Astrocyte (in vitro differentiated cells and primary cell): Measurements from ENCODE around the gene CDH1. TPM values are rescaled to one million over a fixed set of nuclear protein-coding genes. Genes with fewer than 3 reads are reported as not detected.
A peak's percentile ranks its signal among the peaks of the same experiment; 100 is the strongest.

Experiments used
- DNase-seq: peaks from one replicate; pipeline ENCODE4 v3.0.0-alpha.2; 2010; ENCODE audit warnings: low read depth
- FAIRE-seq: peaks from 2 replicates; lab custom pipeline; 2011; peaks lifted over from hg19 to GRCh38; lab: Jason Lieb, UNC
- H2AFZ ChIP-seq: 2 replicates; pipeline ENCODE4 v1.6.0; 2012; ENCODE audit warnings: low read depth, low read length, inconsistent platforms
- H3K27ac ChIP-seq: 2 replicates; pipeline ENCODE4 v1.5.1; 2011; ENCODE audit warnings: low read depth, low read length, inconsistent platforms
- H3K27me3 ChIP-seq: 2 replicates; pipeline ENCODE4 v1.6.0; 2011; ENCODE audit warnings: low read length, inconsistent platforms; ENCODE audit not compliant: insufficient read depth
- H3K36me3 ChIP-seq: 2 replicates; pipeline ENCODE4 v1.5.1; 2011; ENCODE audit warnings: low read length, inconsistent platforms; ENCODE audit not compliant: insufficient read depth
- H3K4me1 ChIP-seq: 2 replicates; pipeline ENCODE4 v1.5.1; 2011; ENCODE audit warnings: low read length, inconsistent platforms; ENCODE audit not compliant: insufficient read depth
- H3K4me2 ChIP-seq: 2 replicates; pipeline ENCODE4 v1.6.0; 2012; ENCODE audit warnings: low read length, inconsistent platforms
- H3K4me3 ChIP-seq: 2 replicates; pipeline ENCODE4 v1.5.1; 2011; ENCODE audit warnings: low read depth, mild to moderate bottlenecking, low read length, inconsistent platforms; ENCODE audit not compliant: insufficient read depth
- H3K79me2 ChIP-seq: 2 replicates; pipeline ENCODE4 v1.6.0; 2012; ENCODE audit warnings: mild to moderate bottlenecking, low read length, inconsistent platforms; ENCODE audit not compliant: insufficient read depth
- H3K9ac ChIP-seq: 2 replicates; pipeline ENCODE4 v1.6.0; 2012; ENCODE audit warnings: mild to moderate bottlenecking, low read length, inconsistent platforms
- H3K9me3 ChIP-seq: 2 replicates; pipeline ENCODE4 v1.5.1; 2012; ENCODE audit warnings: low read depth, mild to moderate bottlenecking, low read length, inconsistent platforms; ENCODE audit not compliant: insufficient read depth
- H4K20me1 ChIP-seq: 2 replicates; pipeline ENCODE4 v1.6.0; 2012; ENCODE audit warnings: low read length, inconsistent platforms; ENCODE audit not compliant: insufficient read depth
- H3K27ac Mint-ChIP-seq: one replicate; pipeline ENCODE4 v1.8.0; 2021; ENCODE audit warnings: mild to moderate bottlenecking, mixed read lengths; ENCODE audit not compliant: unreplicated experiment
- H3K27me3 Mint-ChIP-seq: one replicate; pipeline ENCODE4 v1.8.0; 2021; ENCODE audit warnings: low read depth, mixed read lengths; ENCODE audit not compliant: unreplicated experiment
- H3K36me3 Mint-ChIP-seq: one replicate; pipeline ENCODE4 v1.8.0; 2021; ENCODE audit warnings: low read depth, mixed read lengths; ENCODE audit not compliant: unreplicated experiment
- H3K4me1 Mint-ChIP-seq: one replicate; pipeline ENCODE4 v1.8.0; 2021; ENCODE audit warnings: low read depth, mixed read lengths; ENCODE audit not compliant: unreplicated experiment
- H3K4me3 Mint-ChIP-seq: one replicate; pipeline ENCODE4 v1.8.0; 2021; ENCODE audit warnings: mild to moderate bottlenecking, moderate library complexity, mixed read lengths; ENCODE audit not compliant: unreplicated experiment
- H3K9me3 Mint-ChIP-seq: one replicate; pipeline ENCODE4 v1.8.0; 2021; ENCODE audit warnings: mild to moderate bottlenecking, mixed read lengths; ENCODE audit not compliant: unreplicated experiment
- EZH2 ChIP-seq: IDR thresholded peaks from 2 replicates; pipeline ENCODE4 v1.6.1; 2012; ENCODE audit warnings: mild to moderate bottlenecking, low read length, inconsistent platforms; ENCODE audit not compliant: insufficient read depth
- total RNA-seq: library from RNA; stranded (reverse); gene quantifications from 2 replicates; pipeline ENCODE4 v1.2.1, GENCODE V29; 2021
- TF ChIP-seq, protein P1 (sequence below): IDR thresholded peaks from 2 replicates; pipeline ENCODE4 v1.5.1; 2011; ENCODE audit warnings: low read depth, mild to moderate bottlenecking, inconsistent platforms, low read length, moderate library complexity; ENCODE audit not compliant: insufficient read depth

Gene CDH1
- total RNA-seq, 1 donor from 2014 or later, result 23.8 TPM

DNA sequence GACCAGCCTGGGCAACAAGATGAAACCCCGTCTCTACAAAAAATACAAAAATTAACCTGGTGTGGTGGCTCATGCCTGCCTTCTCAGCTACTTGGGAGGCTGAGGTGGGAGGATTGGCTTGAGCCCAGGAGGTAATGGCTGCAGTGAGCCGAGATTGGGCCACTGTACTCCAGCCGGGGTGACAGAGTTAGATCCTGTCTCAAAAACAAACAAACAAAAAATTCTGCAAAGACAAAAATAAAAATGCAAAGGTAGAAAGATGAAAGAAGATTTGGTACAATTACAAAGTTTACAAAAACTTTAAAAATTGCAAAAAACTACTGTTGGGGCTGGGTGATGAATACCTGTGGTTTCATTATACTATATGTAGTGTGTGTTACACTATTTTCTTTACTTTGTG lies 5.5 kb upstream of the CDH1 start:
- DNase-seq (no peak), FAIRE-seq (no peak)
- Histone ChIP-seq H3K9me3 (no peaks in the 10 kb centered on the region), H3K4me1 (no peaks in the 10 kb centered on the region), H3K4me3 (no peak overlapping the region), H3K4me2 (no peak overlapping the region), H4K20me1 (no peaks in the 10 kb centered on the region), H3K27me3 (peaks cover 13% of the 10 kb centered on the region), H3K36me3 (no peaks in the 10 kb centered on the region), H2AFZ (no peak overlapping the region), H3K79me2 (no peaks in the 10 kb centered on the region), H3K9ac (no peak overlapping the region), H3K27ac (no peak overlapping the region)
- no peaks in the 10 kb centered on the region for H3K36me3 Mint-ChIP-seq
- H3K27ac Mint-ChIP-seq, result no peak overlapping the region
- peaks cover 7% of the 10 kb centered on the region for H3K27me3 Mint-ChIP-seq
- peaks cover 8% of the 10 kb centered on the region for H3K4me1 Mint-ChIP-seq
- TF ChIP-seq EZH2, result no peak
- TF ChIP-seq, protein P1, sequence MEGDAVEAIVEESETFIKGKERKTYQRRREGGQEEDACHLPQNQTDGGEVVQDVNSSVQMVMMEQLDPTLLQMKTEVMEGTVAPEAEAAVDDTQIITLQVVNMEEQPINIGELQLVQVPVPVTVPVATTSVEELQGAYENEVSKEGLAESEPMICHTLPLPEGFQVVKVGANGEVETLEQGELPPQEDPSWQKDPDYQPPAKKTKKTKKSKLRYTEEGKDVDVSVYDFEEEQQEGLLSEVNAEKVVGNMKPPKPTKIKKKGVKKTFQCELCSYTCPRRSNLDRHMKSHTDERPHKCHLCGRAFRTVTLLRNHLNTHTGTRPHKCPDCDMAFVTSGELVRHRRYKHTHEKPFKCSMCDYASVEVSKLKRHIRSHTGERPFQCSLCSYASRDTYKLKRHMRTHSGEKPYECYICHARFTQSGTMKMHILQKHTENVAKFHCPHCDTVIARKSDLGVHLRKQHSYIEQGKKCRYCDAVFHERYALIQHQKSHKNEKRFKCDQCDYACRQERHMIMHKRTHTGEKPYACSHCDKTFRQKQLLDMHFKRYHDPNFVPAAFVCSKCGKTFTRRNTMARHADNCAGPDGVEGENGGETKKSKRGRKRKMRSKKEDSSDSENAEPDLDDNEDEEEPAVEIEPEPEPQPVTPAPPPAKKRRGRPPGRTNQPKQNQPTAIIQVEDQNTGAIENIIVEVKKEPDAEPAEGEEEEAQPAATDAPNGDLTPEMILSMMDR, result no peak
- no peaks in the 10 kb centered on the region for H3K9me3 Mint-ChIP-seq
- no peak overlapping the region for H3K4me3 Mint-ChIP-seq

GRCh38 chr16:68732042-68732680 lies 4.9 kb upstream of the CDH1 start:
- Mint-ChIP-seq H3K27ac (peak overlapping the region; percentile 34), H3K27me3 (peaks cover 9% of the 10 kb centered on the region), H3K36me3 (peaks cover 2% of the 10 kb centered on the region), H3K4me3 (no peak overlapping the region), H3K9me3 (peaks cover 1% of the 10 kb centered on the region), H3K4me1 (peaks cover 8% of the 10 kb centered on the region)
- Histone ChIP-seq H2AFZ (no peak overlapping the region), H3K4me1 (no peaks in the 10 kb centered on the region), H3K9ac (no peak overlapping the region), H3K4me3 (no peak overlapping the region), H3K9me3 (no peaks in the 10 kb centered on the region), H3K79me2 (no peaks in the 10 kb centered on the region), H3K27ac (no peak overlapping the region), H3K36me3 (no peaks in the 10 kb centered on the region), H3K4me2 (peak overlapping the region; percentile 11), H3K27me3 (peaks cover 19% of the 10 kb centered on the region), H4K20me1 (no peaks in the 10 kb centered on the region)
- FAIRE-seq (no peak), DNase-seq (peak; percentile 20)
- TF ChIP-seq EZH2, result no peak
- TF ChIP-seq, protein P1, result no peak

GRCh38 chr16:68732741-68733399 lies 4.2 kb upstream of the CDH1 start:
- peaks cover 10% of the 10 kb centered on the region for H3K4me1 Mint-ChIP-seq
- H3K9me3 ChIP-seq, result no peaks in the 10 kb centered on the region
- no peaks in the 10 kb centered on the region for H3K4me1 ChIP-seq
- no peak overlapping the region for H3K27ac ChIP-seq
- H3K4me2 ChIP-seq, result peak overlapping the region; percentile 11
- peak overlapping the region; percentile 34 for H3K27ac Mint-ChIP-seq
- H4K20me1 ChIP-seq, result no peaks in the 10 kb centered on the region
- H3K27me3 ChIP-seq, result peaks cover 21% of the 10 kb centered on the region
- H3K4me3 Mint-ChIP-seq, result no peak overlapping the region
- peaks cover 1% of the 10 kb centered on the region for H3K9me3 Mint-ChIP-seq
- no peak for TF ChIP-seq EZH2
- DNase-seq, result no peak
- no peaks in the 10 kb centered on the region for H3K36me3 ChIP-seq
- peaks cover 2% of the 10 kb centered on the region for H3K36me3 Mint-ChIP-seq
- H3K79me2 ChIP-seq, result no peaks in the 10 kb centered on the region
- peaks cover 12% of the 10 kb centered on the region for H3K27me3 Mint-ChIP-seq
- no peak for FAIRE-seq
- no peak overlapping the region for H3K9ac ChIP-seq
- no peak overlapping the region for H3K4me3 ChIP-seq
- H2AFZ ChIP-seq, result no peak overlapping the region
